HG03045 (cell line): Measurements from ENCODE around the gene ZIM2.
"Not testable (repeated sequence)": the region's sequence is repeated elsewhere in the genome, so short reads cannot be mapped to it uniquely, and the experiment has no call there.

Source experiments
- ATAC-seq: cut with Tn5 transposase; IDR thresholded peaks from one replicate; pipeline ENCODE4 v1.9.1; 2021; ENCODE audit warnings: mild to moderate bottlenecking, moderate library complexity; ENCODE audit not compliant: unreplicated experiment

ZIM2 gene

GRCh38 chr19:56840451-56841192 lies at the start of gene ZIM2, which contains the start of gene PEG3:
Gene ZIM2 (minus strand): TSS chr19:56840726. CDS start chr19:56824277, 16,449 bp downstream.
Gene PEG3 (minus strand): TSS chr19:56840726. CDS start chr19:56824655, 16,071 bp downstream.
- ATAC-seq: no peak

- no peak for ATAC-seq
These were observed 44.9 kb upstream of the ZIM2 start for GRCh38 chr19:56885173-56885985.

- ATAC-seq: no peak
These were observed 43.9 kb upstream of the ZIM2 start for GRCh38 chr19:56884441-56884840.

- ATAC-seq: no peak
These were observed 40.2 kb upstream of the ZIM2 start for GRCh38 chr19:56880592-56881190.

GRCh38 chr19:56877069-56877715 lies 36.7 kb upstream of the ZIM2 start:
- no peak for ATAC-seq

GRCh38 chr19:56875717-56876116 lies 35.2 kb upstream of the ZIM2 start:
- no peak for ATAC-seq

- ATAC-seq: no peak
These were observed 34.0 kb upstream of the ZIM2 start for GRCh38 chr19:56874530-56874929.

- no peak for ATAC-seq
These were observed 33.0 kb upstream of the ZIM2 start for GRCh38 chr19:56873493-56873892.

- ATAC-seq: no peak
These were observed 29.4 kb upstream of the ZIM2 start for GRCh38 chr19:56869886-56870285.

GRCh38 chr19:56868446-56868845 lies 27.9 kb upstream of the ZIM2 start:
- no peak for ATAC-seq

GRCh38 chr19:56866538-56866937 lies 26.0 kb upstream of the ZIM2 start:
- no peak for ATAC-seq

GRCh38 chr19:56864443-56865125 lies 24.1 kb upstream of the ZIM2 start:
- ATAC-seq: no peak

GRCh38 chr19:56862741-56863140 lies 22.2 kb upstream of the ZIM2 start:
- no peak for ATAC-seq

GRCh38 chr19:56860409-56860808 lies 19.9 kb upstream of the ZIM2 start:
- not testable (repeated sequence) for ATAC-seq

- ATAC-seq: no peak
These were observed 17.5 kb upstream of the ZIM2 start for GRCh38 chr19:56858026-56858425.

GRCh38 chr19:56856822-56857221 lies 16.3 kb upstream of the ZIM2 start:
- no peak for ATAC-seq

- not testable (repeated sequence) for ATAC-seq
These were observed 11.8 kb upstream of the ZIM2 start for GRCh38 chr19:56852361-56852760.

GRCh38 chr19:56848166-56848565 lies 7.6 kb upstream of the ZIM2 start:
- ATAC-seq: no peak

GRCh38 chr19:56842412-56842811 lies 1.9 kb upstream of the ZIM2 start:
- no peak for ATAC-seq

GRCh38 chr19:56841193-56841543 lies 642 bp upstream of the ZIM2 start:
- ATAC-seq: no peak
